ENCODE measurements around the gene PPFIA3.
"Not testable (repeated sequence)": the region's sequence is repeated elsewhere in the genome, so short reads cannot be mapped to it uniquely, and the experiment has no call there.

Gene PPFIA3

DNA sequence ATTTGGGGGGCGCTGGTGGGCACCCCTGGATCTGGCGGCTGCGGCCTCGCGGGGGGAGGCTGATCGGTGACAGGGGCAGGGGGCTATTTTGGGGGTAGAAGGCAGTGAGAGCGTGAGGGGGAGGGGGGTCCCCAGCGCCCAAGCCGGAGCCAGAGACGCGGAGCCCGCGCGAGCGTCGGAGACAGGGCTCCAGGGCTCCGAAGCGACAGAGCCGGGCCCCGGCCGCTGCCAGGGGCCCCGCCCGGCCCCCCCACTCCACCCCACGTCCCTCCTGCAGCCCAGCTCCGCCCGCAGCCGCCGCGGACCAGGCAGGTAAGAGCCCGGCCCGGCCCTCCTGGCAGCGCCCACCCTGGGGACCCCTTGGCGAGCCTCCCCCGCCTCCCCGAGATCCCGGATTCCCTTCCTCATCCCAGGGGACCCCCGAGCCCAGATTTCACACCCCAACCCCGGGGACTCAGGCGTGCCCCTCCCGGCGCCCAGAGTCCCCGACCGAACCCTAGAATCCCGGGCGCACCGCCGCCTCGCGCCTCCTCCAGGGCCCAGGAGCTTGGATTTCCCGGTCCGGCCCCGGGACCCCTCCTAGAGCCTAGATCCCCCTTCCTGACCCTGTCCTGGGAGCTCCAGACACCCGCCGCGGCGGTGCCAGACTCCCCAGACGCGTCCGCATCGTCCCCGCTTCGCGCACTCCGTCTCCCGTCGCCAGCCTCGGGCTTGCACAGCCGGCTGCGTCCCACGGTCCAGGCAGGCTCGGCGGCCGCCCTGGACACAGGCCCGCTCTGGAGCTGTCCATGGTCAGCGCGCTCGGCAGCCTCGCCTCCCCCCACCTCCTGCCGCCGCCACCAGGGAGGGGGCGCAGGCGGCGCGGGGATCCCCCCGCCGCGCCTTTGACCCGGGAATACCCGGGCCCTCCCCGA is at the start of gene PPFIA3:
PPFIA3 (plus strand) TSS at position 134 of the 914 bp plus-strand sequence. CDS start 8,330 bp downstream, outside the sequence.
- Histone ChIP-seq H3K9me3 (no peaks in the 10 kb centered on the region), H3K4me1 (ENCODE audit: control insufficient read depth in 1 of 2, insufficient read depth in 1 of 2, low read depth in 1 of 2, low read length in 1 of 2) (peaks cover 27 to 38% of the 10 kb centered on the region in 2 experiments), H3K27ac (peak within 1 kb of the TSS; percentile 66), H3K27me3 (peaks cover 71% of the 10 kb centered on the region), H3K36me3 (no peaks in the 10 kb centered on the region), H3K4me3 (ENCODE audit: low read depth in 1 of 2, low read length in 1 of 2) (peak within 1 kb of the TSS; percentile 72 to 77)
- TF ChIP-seq, protein P1, sequence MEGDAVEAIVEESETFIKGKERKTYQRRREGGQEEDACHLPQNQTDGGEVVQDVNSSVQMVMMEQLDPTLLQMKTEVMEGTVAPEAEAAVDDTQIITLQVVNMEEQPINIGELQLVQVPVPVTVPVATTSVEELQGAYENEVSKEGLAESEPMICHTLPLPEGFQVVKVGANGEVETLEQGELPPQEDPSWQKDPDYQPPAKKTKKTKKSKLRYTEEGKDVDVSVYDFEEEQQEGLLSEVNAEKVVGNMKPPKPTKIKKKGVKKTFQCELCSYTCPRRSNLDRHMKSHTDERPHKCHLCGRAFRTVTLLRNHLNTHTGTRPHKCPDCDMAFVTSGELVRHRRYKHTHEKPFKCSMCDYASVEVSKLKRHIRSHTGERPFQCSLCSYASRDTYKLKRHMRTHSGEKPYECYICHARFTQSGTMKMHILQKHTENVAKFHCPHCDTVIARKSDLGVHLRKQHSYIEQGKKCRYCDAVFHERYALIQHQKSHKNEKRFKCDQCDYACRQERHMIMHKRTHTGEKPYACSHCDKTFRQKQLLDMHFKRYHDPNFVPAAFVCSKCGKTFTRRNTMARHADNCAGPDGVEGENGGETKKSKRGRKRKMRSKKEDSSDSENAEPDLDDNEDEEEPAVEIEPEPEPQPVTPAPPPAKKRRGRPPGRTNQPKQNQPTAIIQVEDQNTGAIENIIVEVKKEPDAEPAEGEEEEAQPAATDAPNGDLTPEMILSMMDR (IDR thresholded peaks at IDR 0.05): no peak

DNA sequence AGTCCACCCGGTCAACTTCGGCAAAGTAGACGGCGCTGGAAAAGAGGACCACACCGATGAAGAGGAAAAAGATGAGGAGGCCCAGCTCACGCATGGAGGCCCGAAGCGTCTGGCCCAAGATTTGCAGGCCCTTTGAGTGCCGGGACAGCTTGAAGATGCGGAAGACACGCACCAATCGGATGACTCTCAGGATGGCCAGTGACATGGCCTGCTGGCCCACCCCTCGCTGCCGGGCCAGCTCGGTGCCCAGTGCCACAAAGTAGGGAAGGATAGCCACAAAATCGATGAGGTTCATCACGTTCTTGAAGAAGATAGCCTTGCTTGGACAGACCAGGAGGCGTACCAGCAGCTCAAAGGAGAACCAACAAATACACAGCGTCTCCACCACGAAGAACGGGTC is 48.9 kb upstream of the PPFIA3 start:
- Histone ChIP-seq H3K27me3 (peaks cover 98% of the 10 kb centered on the region), H3K9me3 (no peaks in the 10 kb centered on the region), H3K4me1 (ENCODE audit: control insufficient read depth in 1 of 2, insufficient read depth in 1 of 2, low read depth in 1 of 2, low read length in 1 of 2) (no peaks in the 10 kb centered on the region), H3K27ac (no peak overlapping the region), H3K4me3 (ENCODE audit: low read depth in 1 of 2, low read length in 1 of 2) (no peak overlapping the region), H3K36me3 (no peaks in the 10 kb centered on the region)
- TF ChIP-seq, protein P1 (IDR thresholded peaks at IDR 0.05): no peak

DNA sequence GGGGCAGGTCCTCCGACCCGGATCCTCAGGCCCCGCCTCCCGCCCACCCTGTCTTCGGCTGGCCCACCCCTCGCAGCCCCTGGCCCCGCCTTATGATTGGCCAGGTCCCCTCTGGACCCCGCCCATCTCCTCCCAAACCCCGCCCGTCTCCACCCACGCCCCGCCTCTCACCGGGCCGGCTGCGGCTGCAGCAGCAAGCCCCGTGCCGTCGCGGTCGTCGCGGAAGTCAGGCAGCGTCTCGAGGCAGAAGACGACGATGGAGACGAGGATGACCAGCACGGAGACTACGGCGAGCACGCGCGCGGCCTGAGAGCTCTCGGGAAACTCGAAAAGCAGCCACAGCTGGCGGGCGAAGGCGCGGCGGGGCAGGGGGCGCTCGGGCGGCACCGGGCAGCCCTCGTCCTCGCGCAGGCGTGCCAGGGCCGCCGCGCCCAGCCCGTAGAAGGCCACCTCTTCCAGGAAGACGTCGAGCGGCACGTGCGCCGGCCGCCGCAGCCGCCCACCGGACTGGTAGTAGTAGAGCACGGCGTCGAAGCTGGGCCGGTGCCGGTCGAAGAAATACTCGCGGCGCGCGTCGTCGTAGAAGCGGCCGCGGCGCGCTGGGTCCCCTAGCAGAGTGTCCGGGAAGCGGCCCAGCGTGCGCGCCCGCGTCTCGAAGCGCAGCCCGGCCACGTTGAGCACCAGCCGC is 47.3 kb upstream of the PPFIA3 start:
- Histone ChIP-seq H3K4me1 (ENCODE audit: control insufficient read depth in 1 of 2, insufficient read depth in 1 of 2, low read depth in 1 of 2, low read length in 1 of 2) (no peaks in the 10 kb centered on the region), H3K27ac (no peak overlapping the region), H3K27me3 (peaks cover 82% of the 10 kb centered on the region), H3K36me3 (no peaks in the 10 kb centered on the region), H3K4me3 (ENCODE audit: low read depth in 1 of 2, low read length in 1 of 2) (no peak overlapping the region), H3K9me3 (no peaks in the 10 kb centered on the region)
- TF ChIP-seq, protein P1 (IDR thresholded peaks at IDR 0.05): no peak

DNA sequence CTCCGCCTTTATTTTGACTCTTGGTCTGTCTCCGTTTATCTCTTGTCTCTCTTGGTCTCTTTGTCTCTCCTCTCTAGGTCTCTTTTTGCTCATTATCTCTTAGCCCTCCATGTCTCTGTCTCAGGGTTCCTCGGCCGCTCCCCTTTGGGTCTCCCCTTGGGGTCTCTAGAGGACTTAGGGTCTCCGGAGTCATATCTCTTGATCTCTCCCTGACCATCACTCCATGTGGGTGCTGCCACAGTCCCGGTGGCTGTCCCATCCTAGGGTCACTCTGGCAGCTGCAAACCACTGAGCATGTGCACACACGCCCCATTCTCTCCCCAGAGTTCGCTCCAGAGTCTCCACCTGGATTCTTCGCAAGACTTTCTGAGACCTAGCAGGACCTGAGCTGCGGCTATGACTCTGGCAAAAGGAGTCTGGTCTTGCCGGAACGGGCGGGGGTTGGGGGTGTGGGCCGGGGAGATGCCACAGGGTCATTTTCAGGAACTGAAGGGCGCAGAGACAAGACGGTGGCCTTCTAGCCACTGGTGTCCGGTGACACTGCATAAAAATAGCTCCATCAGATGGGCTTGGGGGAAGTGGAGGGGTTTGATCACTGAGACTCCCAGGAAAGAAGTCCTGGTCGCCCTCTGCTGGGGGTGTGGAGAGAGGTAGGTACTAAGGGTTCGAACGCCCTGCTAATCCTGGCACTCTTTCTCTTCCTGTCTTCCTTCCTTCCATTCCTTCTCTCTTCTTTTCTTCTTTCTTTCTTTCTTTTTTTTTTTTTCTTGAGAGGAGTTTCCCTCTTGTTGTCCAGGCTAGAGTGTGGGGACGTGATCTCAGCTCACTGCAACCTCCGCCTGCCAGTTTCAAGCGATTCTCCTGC is 45.6 kb upstream of the PPFIA3 start:
- no peaks in the 10 kb centered on the region for H3K36me3 ChIP-seq
- no peaks in the 10 kb centered on the region for H3K4me1 ChIP-seq (ENCODE audit: control insufficient read depth in 1 of 2, insufficient read depth in 1 of 2, low read depth in 1 of 2, low read length in 1 of 2)
- peaks cover 65% of the 10 kb centered on the region for H3K27me3 ChIP-seq
- TF ChIP-seq, protein P1 (IDR thresholded peaks at IDR 0.05): no peak
- H3K27ac ChIP-seq: no peak overlapping the region
- H3K4me3 ChIP-seq (ENCODE audit: low read depth in 1 of 2, low read length in 1 of 2): no peak overlapping the region
- H3K9me3 ChIP-seq: no peaks in the 10 kb centered on the region

DNA sequence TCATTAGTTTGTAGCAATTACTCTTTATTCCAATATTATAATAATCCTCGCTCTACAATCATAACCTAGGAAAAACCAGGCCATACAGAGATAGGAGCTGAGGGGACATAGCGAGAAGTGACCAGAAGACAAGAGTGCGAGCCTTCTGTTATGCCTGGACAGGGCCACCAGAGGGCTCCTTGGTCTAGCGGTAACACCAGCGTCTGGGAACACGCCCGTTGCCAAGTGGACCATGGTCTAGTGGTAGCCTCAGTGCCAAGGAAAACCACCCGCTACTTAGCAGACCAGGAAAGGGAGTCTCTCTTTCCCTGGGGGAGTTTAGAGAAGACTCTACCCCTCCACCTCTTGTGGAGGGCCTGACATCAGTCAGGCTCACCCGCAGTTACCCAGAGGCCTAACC is 44.5 kb upstream of the PPFIA3 start:
- H3K27ac ChIP-seq; H3K36me3 ChIP-seq; H3K4me3 ChIP-seq (ENCODE audit: low read depth in 1 of 2, low read length in 1 of 2); H3K4me1 ChIP-seq (ENCODE audit: control insufficient read depth in 1 of 2, insufficient read depth in 1 of 2, low read depth in 1 of 2, low read length in 1 of 2); H3K9me3 ChIP-seq: not testable (repeated sequence)
- peaks cover 57% of the 10 kb centered on the region for H3K27me3 ChIP-seq
